GM19238 (cell line): ENCODE data around the gene TGM3.

Source experiments
- DNase-seq: peaks from one replicate; pipeline ENCODE4 v3.0.0; 2011; ENCODE audit warnings: low spot score; ENCODE audit not compliant: insufficient read length

TGM3 gene

DNA sequence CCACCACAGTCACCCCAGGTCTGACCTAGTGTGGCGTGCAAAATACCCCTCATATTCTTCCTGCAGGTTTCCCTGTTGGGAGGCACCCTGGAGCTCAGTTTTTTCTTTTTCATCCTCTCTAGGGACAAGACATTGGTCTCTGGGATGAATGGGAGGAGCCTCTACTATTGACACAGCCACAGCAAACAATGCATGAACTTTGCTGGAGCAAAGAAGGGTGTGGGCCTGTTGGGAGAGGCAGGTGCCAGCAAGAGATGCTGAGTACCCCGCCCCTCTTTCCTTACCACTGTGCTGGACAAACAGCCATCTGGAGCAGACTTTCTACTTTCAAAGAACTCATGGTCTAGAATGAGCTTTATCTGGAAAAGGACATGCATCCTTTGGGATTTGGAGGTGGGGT, 10.1 kb downstream of the TGM3 start:
- DNase-seq: no peak

DNA sequence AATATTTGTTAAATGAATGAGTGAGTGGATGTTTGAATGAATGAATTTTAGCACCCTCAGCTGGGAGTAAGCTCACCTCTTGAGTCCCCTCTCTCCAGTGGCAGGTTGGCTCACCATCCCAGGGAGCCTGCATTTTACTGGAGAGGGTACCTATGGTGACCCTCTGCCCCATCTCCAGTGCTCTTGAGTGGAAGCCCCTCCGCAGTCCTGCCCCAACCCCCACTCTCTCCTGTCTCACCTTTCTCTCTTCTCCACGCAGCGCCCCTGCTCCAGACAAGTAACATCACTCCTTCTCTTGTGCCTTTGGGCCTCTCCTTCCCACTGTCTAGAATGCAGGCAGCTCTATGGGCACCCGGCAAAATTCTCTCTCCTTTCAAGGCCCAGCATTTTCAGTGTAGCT, 11.3 kb downstream of the TGM3 start:
- DNase-seq: no peak

DNA sequence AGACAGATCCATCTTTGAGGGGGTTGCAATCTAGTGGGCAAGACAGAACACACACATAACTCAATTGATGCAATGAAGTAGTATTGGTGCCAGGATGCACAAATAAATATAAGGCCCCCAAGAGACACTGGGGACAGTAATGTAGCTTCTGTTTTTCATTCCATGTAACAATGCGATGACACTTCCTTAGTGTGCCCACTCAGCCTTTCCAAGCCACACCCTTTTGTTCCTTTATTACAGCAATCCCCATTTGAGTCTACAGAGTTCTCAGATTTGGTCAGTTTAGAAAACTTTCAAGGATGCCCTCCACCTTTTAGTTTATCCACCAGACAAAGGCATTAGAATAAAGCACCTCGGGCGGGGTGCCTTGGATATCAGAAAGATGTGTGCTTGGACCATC, 15.5 kb downstream of the TGM3 start:
- no peak for DNase-seq

DNA sequence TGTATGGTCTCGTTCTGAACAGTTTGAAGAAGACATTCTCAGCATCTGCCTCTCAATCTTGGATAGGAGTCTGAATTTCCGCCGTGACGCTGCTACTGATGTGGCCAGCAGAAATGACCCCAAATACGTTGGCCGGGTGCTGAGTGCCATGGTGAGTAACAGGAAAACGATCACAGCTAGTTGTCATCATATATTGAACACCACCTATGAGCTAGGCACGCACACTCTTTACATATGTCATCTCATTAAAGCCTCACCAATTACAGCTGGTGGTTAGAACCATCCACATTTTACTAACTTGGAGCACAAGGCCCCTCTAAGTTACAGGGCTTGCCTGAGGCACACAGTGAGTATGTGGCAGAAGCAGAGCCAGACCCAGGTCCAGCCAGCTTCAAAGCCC, 17.1 kb downstream of the TGM3 start:
- DNase-seq: no peak

DNA sequence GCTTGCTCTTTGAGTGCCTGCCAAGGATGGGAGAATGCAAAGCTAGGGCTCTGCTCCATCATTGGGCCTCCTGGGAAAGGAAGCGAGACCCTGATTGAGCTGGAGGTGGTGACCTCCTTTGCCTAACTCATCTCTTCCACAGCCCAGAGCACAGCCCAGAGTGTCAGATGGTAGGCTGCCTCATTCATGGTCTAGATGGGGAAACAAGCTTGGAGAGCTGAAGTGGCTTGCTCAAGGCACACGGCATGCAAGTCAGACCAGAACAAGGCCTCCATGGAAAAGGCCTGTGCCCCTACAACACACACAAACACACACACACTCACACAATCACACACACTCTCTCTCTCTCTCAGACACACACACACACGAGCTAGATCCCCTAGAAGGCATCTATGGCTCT, 17.5 kb downstream of the TGM3 start:
- no peak for DNase-seq

DNA sequence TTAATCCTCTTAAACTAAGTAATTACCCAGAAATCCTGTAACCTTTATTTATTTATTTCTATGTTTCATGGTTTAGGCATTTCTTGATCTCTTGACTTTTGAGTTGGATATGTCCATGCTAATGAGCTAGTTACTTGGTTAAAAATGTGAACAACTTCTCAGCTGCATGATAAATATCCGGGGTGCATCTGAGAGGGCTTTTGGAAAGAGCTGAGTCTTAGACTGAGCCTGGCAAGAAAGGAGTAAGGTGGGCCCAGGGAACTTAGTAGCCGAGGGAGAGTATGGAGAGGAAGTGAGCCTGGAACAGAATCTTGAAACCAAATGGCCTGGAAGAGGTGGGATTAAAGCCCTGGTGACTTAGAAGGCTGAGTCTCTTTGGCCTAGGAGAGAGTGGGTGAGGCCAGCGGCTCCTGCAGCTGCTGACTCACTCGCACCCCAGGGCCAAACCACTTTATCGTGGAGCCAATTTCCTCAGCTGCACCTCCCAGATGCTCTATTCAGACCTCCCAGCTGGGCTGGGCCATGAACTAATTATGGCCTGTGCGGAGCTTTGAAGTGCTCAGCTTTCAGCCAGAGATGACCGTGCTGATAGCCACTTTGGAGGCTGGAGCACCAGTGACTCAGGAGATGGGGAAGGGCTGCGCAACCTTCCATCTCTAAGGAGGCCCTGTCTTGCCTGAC, 19.1 kb downstream of the TGM3 start:
- DNase-seq: no peak

DNA sequence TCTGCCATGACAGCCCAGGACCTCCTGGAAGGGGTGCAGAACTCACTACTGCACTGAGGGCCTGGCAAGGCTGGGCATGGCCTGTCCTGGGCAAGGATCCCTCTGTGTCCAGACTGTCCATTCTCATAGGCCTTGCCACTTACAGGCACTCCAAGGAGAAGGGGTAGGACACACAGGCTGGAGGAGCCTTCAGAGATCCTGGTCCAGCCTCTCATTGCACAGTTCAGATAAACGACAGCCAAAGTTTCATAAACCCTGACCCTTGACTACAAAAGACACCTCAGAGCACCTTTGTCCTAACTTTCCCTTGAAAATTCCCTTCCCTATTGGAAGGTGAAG, 19.6 kb downstream of the TGM3 start:
- no peak for DNase-seq

DNA sequence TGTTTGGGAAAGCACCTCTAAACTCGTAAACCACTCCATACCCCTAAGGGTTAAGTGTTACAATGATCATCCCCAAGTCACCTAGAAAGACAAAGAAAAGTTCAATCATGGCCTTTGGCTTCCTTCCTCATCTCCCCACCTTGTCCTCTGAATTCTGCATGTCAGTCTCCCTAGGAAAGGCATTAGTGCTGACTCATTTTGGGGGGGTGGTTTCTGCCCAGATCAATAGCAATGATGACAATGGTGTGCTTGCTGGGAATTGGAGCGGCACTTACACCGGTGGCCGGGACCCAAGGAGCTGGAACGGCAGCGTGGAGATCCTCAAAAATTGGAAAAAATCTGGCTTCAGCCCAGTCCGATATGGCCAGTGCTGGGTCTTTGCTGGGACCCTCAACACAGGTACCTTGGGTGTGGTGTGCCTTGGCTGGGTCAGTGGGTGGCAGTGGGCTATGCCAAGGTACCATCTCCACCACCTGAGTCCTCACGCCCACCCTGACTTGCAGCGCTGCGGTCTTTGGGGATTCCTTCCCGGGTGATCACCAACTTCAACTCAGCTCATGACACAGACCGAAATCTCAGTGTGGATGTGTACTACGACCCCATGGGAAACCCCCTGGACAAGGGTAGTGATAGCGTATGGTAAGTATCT, 21.2 kb downstream of the TGM3 start:
- DNase-seq: no peak

DNA sequence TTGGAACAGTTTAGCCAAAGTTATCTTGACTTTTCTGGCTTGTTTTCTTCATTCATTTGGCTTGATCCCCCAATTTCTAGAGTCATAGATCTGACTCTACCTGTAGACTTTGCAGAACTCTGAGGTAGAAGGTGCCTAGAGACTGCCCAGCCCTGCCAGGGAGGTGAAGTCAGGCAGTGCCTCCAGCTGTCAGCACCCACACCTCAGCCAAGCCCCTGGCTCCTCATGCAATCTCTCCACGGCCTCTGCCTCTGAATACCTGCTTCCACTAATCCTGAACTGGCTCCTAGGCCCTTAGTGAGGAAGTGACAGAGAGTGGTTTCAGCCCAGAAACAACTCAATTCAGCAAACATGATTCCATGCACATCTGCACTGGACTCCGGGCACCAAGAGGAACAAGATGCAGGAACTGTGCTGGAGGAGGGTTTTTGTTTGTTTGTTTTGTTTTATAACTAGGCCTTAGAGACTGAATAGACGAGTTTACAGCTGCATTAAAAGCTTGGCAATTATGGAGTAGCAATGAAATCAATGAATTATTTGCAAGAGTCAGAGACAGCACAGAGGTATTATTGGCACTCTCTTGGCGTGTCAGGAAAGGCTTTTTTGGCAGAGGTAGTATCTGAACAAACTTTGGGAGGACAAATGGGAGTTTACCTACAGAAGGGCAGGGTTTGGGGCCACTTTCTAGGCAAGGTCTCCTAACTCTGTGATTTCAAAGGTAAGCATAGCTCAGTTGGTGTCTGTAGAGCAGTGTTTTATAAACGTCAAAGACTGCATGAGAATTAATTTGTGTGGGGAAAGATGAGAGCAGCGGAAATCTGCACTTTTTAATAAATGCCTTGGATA, 25.2 kb downstream of the TGM3 start:
- no peak for DNase-seq

DNA sequence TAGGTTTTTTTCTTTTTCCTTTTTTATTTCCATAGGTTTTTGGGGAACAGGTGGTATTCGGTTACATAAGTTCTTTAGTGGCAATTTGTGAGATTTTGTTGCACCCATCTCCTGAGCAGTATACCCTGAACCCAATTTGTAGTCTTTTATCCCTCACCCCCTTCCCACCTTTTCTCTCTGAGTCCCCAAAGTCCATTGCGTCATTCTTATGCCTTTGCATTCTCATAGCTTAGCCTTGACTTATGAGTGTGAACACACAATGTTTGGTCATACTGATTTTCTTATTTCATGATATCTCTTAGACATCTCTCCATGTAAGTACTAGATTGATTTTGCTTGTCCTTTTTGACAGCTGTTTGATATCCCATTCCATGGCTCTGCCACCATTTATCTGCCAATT, 27.2 kb downstream of the TGM3 start:
- DNase-seq: no peak

DNA sequence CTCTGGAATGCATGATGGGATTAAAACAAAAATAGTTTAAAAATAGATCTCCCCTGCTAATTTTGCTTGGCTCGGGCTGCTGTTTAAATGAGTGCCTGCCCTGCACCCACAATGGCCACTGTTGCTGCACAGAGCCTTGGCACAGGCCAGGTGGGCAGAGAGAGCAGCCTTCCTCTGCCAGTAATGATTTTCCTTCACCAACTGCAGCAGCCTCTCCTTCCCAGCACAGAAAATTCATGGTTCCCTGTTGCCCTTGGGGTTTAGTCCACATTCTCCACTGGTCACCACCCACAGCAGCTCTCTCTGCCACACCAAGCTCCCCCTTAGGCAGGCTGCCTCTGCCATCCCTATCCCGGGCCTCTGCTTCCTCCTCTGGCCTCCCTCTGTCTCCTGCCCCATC, 30.2 kb downstream of the TGM3 start:
- no peak for DNase-seq

DNA sequence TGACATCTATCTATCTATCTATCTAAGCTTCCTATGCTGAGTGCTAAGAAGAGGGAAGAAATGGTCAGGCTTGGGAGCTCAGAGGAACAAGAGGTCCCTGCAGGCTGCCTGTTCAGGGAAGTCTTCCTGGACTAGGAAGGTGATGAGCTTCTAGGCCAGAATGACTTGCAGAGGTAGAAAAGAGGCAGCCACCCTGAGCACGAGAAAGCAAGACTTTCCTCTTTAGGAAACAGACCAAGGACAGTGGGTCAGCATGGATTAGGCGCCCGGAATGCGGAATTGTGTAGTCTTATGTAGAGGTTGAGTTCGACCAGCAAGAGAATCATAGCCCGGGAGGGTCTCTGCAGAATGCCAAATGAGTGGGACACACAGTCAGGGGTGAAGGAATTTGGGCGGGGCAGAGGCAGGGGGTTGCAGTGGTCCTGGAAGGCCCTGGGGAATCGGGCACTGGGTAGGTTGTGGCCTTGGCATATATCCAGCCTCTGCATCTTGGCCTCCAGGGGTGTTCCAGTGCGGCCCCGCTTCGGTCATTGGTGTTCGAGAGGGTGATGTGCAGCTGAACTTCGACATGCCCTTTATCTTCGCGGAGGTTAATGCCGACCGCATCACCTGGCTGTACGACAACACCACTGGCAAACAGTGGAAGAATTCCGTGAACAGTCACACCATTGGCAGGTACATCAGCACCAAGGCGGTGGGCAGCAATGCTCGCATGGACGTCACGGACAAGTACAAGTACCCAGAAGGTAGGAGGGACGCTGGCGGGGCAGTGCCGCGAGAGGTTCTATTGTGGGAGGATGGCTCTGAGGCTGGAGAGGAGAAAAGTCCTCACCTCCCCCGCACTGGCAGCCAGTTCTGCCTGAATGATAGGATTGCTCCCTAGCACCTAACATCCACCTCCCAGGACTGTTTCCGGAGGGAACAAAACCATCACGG, 32.1 kb downstream of the TGM3 start:
- no peak for DNase-seq

DNA sequence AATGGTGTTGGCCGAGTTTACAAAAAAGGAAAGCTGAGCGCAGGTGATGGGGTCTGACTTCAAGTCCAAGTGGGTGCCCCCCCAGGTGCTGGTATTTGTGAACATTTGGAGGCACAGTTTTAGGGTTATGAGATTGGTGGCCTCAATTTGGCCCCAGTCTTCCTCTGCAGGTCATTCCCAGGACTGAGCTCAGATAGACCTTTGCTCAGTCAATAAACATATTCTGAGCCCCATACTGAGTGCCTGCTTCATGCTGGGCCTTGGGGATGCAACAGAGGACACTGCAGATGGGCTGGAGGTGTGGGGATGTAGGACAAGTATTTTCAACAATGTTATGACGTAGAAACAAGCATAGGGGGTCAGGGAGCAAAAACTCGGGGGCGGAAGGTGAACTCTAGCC, 33.5 kb downstream of the TGM3 start:
- DNase-seq: no peak

DNA sequence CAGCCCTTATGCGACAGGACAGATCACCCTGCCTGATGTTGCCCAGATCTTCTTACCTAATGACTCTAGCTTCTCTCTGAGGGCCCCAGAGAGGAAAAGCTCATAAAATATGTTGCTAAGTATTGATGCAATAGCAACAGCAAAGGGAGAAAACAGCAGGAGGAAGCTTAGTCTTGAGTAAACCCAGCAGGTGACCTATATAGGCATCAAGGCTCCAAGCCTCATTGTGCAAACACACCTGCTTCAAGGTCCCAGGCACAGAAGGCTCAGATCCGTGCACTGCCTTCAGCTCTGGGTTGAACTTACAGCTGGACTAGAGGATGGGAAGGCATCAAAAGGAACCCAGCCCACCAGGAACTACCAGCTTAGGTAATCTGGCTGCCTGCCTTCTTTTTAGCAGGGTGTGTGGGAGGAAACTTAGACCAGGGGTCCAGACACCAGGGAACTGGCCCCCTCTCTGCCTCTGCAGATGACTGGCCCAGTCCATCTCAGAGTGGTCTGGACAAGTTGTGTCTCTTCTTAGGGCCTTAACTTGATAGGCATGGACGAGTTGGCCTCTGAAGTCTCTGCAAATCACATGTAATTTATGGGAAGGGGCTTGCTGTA, 34.4 kb downstream of the TGM3 start:
- no peak for DNase-seq

DNA sequence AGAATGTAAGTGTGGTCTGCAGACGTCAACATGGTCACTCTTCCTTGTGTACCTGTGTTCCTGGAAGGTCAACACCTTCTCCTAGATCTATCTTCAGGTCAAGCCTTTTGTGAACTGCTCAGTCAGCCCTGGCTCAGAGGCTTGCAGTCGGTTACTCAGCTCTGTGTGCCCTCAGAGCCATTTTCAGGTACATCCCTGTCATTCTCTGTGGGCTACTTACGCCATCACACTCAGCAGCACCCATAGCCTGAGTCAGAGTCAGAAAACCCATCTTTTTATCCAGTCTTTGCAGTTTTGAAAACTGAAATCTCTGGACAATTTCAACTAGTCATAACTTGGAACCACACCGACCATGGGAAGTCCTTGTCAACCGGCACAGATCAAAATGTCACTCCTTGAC, 35.3 kb downstream of the TGM3 start:
- DNase-seq: no peak

DNA sequence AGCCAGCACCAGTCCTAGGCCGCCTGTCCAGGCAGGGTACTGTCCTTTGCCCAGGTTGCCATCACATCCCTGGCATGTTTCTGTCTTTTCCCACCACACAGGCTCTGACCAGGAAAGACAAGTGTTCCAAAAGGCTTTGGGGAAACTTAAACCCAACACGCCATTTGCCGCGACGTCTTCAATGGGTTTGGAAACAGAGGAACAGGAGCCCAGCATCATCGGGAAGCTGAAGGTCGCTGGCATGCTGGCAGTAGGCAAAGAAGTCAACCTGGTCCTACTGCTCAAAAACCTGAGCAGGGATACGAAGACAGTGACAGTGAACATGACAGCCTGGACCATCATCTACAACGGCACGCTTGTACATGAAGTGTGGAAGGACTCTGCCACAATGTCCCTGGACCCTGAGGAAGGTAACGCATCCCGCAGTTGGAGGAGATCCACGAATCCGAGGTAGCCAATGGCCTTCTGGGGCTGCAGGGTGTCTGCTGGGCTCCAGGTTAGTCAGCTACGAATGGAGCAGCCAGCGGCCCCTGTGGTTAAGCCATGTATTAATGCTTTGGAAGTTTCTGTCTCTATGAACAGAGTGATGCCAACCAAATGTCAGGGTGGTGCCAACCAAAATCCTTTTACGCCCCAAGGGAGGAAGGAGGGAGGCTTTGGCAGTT, 36.2 kb downstream of the TGM3 start:
- DNase-seq: no peak

DNA sequence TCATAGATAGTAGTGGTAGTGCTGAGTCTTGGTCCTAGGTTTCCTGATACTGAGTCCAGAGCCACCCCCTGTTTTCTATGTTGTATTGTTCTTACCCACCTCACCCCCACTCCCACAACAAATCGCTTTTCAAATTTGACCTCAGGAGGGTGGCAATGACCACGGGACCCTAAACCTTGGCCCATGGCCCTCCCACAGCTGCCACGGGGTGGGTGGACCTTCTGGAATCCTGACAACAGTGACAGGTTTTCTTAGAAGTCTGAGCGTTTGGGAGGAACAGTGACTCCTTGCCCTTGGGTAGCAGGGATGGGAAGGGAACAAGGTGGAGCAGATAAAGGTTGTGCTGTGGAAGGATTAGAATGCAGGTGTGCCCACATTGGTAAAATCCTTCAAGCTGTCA, 36.9 kb downstream of the TGM3 start:
- DNase-seq: no peak

DNA sequence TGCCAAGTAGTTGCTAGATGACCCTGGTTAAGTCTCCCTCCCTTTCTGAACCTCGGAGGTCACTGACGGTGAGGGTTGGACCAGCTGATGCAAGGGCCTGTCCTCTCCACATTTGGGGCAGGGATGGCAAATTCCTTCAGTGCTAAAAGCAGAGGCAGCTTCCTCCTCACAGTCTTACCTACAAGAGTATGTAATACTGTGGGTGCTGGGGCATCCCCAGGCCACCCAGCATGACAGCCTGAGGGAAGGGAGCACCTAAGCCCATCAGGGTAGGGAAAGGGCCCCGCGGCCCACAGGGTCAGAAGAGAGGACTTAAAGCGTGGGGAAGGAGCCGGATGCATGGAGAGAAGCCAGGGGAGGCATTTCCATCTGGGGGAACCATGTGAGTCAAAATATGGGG, 38.0 kb downstream of the TGM3 start:
- no peak for DNase-seq

DNA sequence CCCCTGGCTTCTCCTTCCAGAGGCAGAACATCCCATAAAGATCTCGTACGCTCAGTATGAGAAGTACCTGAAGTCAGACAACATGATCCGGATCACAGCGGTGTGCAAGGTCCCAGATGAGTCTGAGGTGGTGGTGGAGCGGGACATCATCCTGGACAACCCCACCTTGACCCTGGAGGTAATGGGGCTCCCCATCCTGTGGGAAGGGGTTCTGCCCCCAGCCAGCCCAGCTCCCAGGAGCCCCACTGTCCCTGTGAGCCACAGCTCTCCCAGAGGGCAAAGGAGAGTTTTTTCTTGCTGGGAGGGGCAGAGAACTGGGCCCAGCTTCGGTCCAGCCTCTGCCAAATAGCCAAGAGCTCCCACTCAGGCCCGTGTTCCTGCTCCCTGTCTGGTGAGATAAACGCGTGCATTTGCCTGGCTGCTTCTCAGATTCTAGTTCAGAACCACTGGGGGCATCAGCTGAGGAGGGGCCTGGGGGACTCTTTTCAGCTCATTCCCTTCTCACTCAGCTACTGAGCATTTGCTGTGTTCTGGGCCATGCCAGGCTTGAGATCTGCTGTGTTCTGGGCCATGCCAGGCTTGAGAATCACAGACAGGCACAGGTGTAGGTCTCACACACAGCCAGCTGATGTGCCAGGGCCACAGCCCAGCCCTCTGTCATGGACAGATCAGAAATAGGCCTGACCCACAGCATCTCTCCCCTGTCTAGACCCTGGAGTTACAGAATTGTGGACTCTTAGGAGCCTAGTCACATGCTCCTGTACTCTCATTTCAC, 39.5 kb downstream of the TGM3 start:
- DNase-seq: no peak

DNA sequence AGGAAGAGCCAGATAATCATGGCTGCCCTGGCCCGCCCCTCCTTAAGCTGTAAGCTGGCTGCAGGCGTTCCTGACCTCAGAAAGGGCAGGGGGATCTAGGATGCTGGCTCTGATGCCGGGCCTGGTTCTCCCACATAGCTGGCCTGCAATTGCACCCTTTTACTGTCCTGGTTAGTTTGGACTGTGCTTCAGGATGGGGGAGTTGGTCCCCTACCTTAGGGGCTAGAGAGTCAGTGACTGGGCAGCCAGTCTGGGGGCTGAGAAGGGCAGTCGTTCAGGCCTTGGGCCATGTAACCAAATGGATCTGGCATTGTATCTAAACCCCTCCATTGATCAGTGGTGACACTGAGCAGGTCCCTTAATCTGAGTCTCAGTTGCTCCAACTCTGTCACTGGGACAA, 40.7 kb downstream of the TGM3 start:
- DNase-seq: no peak
